Measurements from ENCODE around the gene MRM3.

The MRM3 gene

GRCh38 chr17:759964-760363 lies 22.2 kb upstream of the MRM3 start:
- H3K36me3 ChIP-seq (ENCODE audit: low read length), result peaks cover 13% of the 10 kb centered on the region; the same call in 1 of the 2 replicates
- no peaks in the 10 kb centered on the region for H3K27me3 ChIP-seq (ENCODE audit: low read length)
- no peaks in the 10 kb centered on the region for H3K79me2 ChIP-seq (ENCODE audit: insufficient read depth, low read length)
- H4K20me1 ChIP-seq (ENCODE audit: low read depth, low read length), result no peaks in the 10 kb centered on the region
- no peak overlapping the region for H3K9ac ChIP-seq (ENCODE audit: low read length)
- no peak overlapping the region for H2AFZ ChIP-seq (ENCODE audit: low read depth, low read length, severe bottlenecking)
- no peak overlapping the region for H3K27ac ChIP-seq (ENCODE audit: low read depth, low read length)
- H3K9me2 ChIP-seq (replicated peaks; ENCODE audit: insufficient read depth, low read length), result no peaks in the 10 kb centered on the region
- H3K9me3 ChIP-seq (ENCODE audit: insufficient read depth, low read length), result no peaks in the 10 kb centered on the region
- H3F3A ChIP-seq (ENCODE audit: insufficient read depth), result peaks cover 6% of the 10 kb centered on the region; the same call in 1 of the 2 replicates
- H3K4me2 ChIP-seq (ENCODE audit: low read depth, low read length, poor library complexity, severe bottlenecking), result no peak overlapping the region
- TF ChIP-seq EZH2phosphoT487 (conservative IDR thresholded peaks at IDR 0.05; ENCODE audit: low read length) (no peak), CTCF (IDR thresholded peaks at IDR 0.05; ENCODE audit: insufficient read depth, low read length, poor library complexity, severe bottlenecking) (no peak)
- no peak overlapping the region for H3K4me3 ChIP-seq (ENCODE audit: insufficient read depth, low read length, poor library complexity, severe bottlenecking)

- no peak overlapping the region for H3K9ac ChIP-seq (ENCODE audit: low read length)
- H3K4me3 ChIP-seq (ENCODE audit: insufficient read depth, low read length, poor library complexity, severe bottlenecking), result no peak overlapping the region
- peaks cover 3% of the 10 kb centered on the region; the same call in 1 of the 2 replicates for H3F3A ChIP-seq (ENCODE audit: insufficient read depth)
- H4K20me1 ChIP-seq (ENCODE audit: low read depth, low read length), result no peaks in the 10 kb centered on the region
- TF ChIP-seq CTCF (IDR thresholded peaks at IDR 0.05; ENCODE audit: insufficient read depth, low read length, poor library complexity, severe bottlenecking) (no peak), EZH2phosphoT487 (conservative IDR thresholded peaks at IDR 0.05; ENCODE audit: low read length) (no peak)
- no peaks in the 10 kb centered on the region for H3K79me2 ChIP-seq (ENCODE audit: insufficient read depth, low read length)
- H3K27me3 ChIP-seq (ENCODE audit: low read length), result no peaks in the 10 kb centered on the region
- H3K36me3 ChIP-seq (ENCODE audit: low read length), result peaks cover 13% of the 10 kb centered on the region; the same call in 1 of the 2 replicates
- H2AFZ ChIP-seq (ENCODE audit: low read depth, low read length, severe bottlenecking), result no peak overlapping the region
- H3K4me2 ChIP-seq (ENCODE audit: low read depth, low read length, poor library complexity, severe bottlenecking), result no peak overlapping the region
- H3K9me3 ChIP-seq (ENCODE audit: insufficient read depth, low read length), result no peaks in the 10 kb centered on the region
- no peak overlapping the region for H3K27ac ChIP-seq (ENCODE audit: low read depth, low read length)
- H3K9me2 ChIP-seq (replicated peaks; ENCODE audit: insufficient read depth, low read length), result no peaks in the 10 kb centered on the region
Observed at GRCh38 chr17:760371-760770, 21.8 kb upstream of the MRM3 start.

GRCh38 chr17:767076-767475 lies 15.1 kb upstream of the MRM3 start:
- no peak overlapping the region for H3K9ac ChIP-seq (ENCODE audit: low read length)
- H4K20me1 ChIP-seq (ENCODE audit: low read depth, low read length), result no peaks in the 10 kb centered on the region
- peaks cover 23% of the 10 kb centered on the region; the same call in 1 of the 2 replicates for H3K36me3 ChIP-seq (ENCODE audit: low read length)
- no peak overlapping the region for H2AFZ ChIP-seq (ENCODE audit: low read depth, low read length, severe bottlenecking)
- no peaks in the 10 kb centered on the region for H3F3A ChIP-seq (ENCODE audit: insufficient read depth)
- TF ChIP-seq EZH2phosphoT487 (conservative IDR thresholded peaks at IDR 0.05; ENCODE audit: low read length) (no peak), CTCF (IDR thresholded peaks at IDR 0.05; ENCODE audit: insufficient read depth, low read length, poor library complexity, severe bottlenecking) (no peak)
- H3K9me3 ChIP-seq (ENCODE audit: insufficient read depth, low read length), result no peaks in the 10 kb centered on the region
- no peak overlapping the region for H3K27ac ChIP-seq (ENCODE audit: low read depth, low read length)
- no peaks in the 10 kb centered on the region for H3K79me2 ChIP-seq (ENCODE audit: insufficient read depth, low read length)
- H3K9me2 ChIP-seq (replicated peaks; ENCODE audit: insufficient read depth, low read length), result no peaks in the 10 kb centered on the region
- H3K4me2 ChIP-seq (ENCODE audit: low read depth, low read length, poor library complexity, severe bottlenecking), result no peak overlapping the region
- H3K27me3 ChIP-seq (ENCODE audit: low read length), result no peaks in the 10 kb centered on the region
- no peak overlapping the region for H3K4me3 ChIP-seq (ENCODE audit: insufficient read depth, low read length, poor library complexity, severe bottlenecking)

Data from SU-DHL-6 (cell line).